BE2C (cell line): ENCODE measurements around the gene HNMT.

Experiments
- DNase-seq: peaks from one replicate; pipeline ENCODE4 v3.0.0-alpha.2; 2020
- H3K27me3 ChIP-seq: fragments of 250-450 bp; sonication (Bioruptor Pico); 2 replicates; pipeline ENCODE4 v1.5.1; 2020; ENCODE audit warnings: mild to moderate bottlenecking
- H3K36me3 ChIP-seq: fragments of 250-450 bp; sonication (Bioruptor Pico); 2 replicates; pipeline ENCODE4 v1.5.1; 2020; ENCODE audit warnings: mild to moderate bottlenecking
- H3K4me1 ChIP-seq: fragments of 250-450 bp; sonication (Bioruptor Pico); 2 replicates; pipeline ENCODE4 v1.5.1; 2020
- H3K4me3 ChIP-seq: 2 replicates; pipeline ENCODE4 v1.5.1; 2011; ENCODE audit warnings: low read depth, low read length
- H3K9me3 ChIP-seq: fragments of 250-450 bp; sonication (Bioruptor Pico); 2 replicates; pipeline ENCODE4 v1.5.1; 2020
- CTCF ChIP-seq: IDR thresholded peaks from 2 replicates; pipeline ENCODE4 v1.5.1; 2012; ENCODE audit warnings: mild to moderate bottlenecking, low read depth, low read length

Gene HNMT

GRCh38 chr2:137948894-137949293 is 15.4 kb upstream of the HNMT start:
- no peaks in the 10 kb centered on the region for H3K36me3 ChIP-seq
- no peak overlapping the region for H3K4me3 ChIP-seq
- no peaks in the 10 kb centered on the region for H3K9me3 ChIP-seq
- no peaks in the 10 kb centered on the region for H3K27me3 ChIP-seq
- no peak for DNase-seq
- no peaks in the 10 kb centered on the region for H3K4me1 ChIP-seq
- no peak for TF ChIP-seq CTCF

GRCh38 chr2:137950238-137950637 is 14.0 kb upstream of the HNMT start:
- Histone ChIP-seq H3K36me3 (no peaks in the 10 kb centered on the region), H3K4me1 (no peaks in the 10 kb centered on the region)

GRCh38 chr2:137951586-137951985 is 12.7 kb upstream of the HNMT start:
- Histone ChIP-seq H3K4me3 (no peak overlapping the region), H3K36me3 (no peaks in the 10 kb centered on the region), H3K27me3 (no peaks in the 10 kb centered on the region), H3K9me3 (no peaks in the 10 kb centered on the region), H3K4me1 (no peaks in the 10 kb centered on the region)
- no peak for TF ChIP-seq CTCF
- DNase-seq = no peak

More at GRCh38 chr2:137950238-137950637, 14.0 kb upstream of the HNMT start:
- Histone ChIP-seq H3K27me3 (no peaks in the 10 kb centered on the region), H3K4me3 (no peak overlapping the region), H3K9me3 (no peaks in the 10 kb centered on the region)
- DNase-seq = no peak
- no peak for TF ChIP-seq CTCF

GRCh38 chr2:137952586-137953129 is 11.6 kb upstream of the HNMT start:
- Histone ChIP-seq H3K36me3 (no peaks in the 10 kb centered on the region), H3K4me3 (no peak overlapping the region), H3K4me1 (no peaks in the 10 kb centered on the region), H3K27me3 (no peaks in the 10 kb centered on the region), H3K9me3 (no peaks in the 10 kb centered on the region)
- DNase-seq = no peak
- TF ChIP-seq CTCF = no peak

- Histone ChIP-seq H3K4me1 (no peaks in the 10 kb centered on the region), H3K4me3 (no peak overlapping the region), H3K27me3 (no peaks in the 10 kb centered on the region), H3K9me3 (no peaks in the 10 kb centered on the region), H3K36me3 (no peaks in the 10 kb centered on the region)
- no peak for TF ChIP-seq CTCF
- DNase-seq = no peak
These were observed 8.7 kb upstream of the HNMT start for GRCh38 chr2:137955536-137955935.

- no peak for TF ChIP-seq CTCF
- Histone ChIP-seq H3K9me3 (no peaks in the 10 kb centered on the region), H3K27me3 (no peaks in the 10 kb centered on the region), H3K36me3 (no peaks in the 10 kb centered on the region), H3K4me1 (no peaks in the 10 kb centered on the region), H3K4me3 (no peak overlapping the region)
- no peak for DNase-seq
These were observed 7.2 kb upstream of the HNMT start for GRCh38 chr2:137957033-137957432.
